ENCODE results near the gene AQP10. TPM values are rescaled to one million over a fixed set of nuclear protein-coding genes. Genes with fewer than 3 reads are reported as not detected.

The AQP10 gene, protein sequence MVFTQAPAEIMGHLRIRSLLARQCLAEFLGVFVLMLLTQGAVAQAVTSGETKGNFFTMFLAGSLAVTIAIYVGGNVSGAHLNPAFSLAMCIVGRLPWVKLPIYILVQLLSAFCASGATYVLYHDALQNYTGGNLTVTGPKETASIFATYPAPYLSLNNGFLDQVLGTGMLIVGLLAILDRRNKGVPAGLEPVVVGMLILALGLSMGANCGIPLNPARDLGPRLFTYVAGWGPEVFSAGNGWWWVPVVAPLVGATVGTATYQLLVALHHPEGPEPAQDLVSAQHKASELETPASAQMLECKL
- total RNA-seq: not detected in 2 replicates

DNA sequence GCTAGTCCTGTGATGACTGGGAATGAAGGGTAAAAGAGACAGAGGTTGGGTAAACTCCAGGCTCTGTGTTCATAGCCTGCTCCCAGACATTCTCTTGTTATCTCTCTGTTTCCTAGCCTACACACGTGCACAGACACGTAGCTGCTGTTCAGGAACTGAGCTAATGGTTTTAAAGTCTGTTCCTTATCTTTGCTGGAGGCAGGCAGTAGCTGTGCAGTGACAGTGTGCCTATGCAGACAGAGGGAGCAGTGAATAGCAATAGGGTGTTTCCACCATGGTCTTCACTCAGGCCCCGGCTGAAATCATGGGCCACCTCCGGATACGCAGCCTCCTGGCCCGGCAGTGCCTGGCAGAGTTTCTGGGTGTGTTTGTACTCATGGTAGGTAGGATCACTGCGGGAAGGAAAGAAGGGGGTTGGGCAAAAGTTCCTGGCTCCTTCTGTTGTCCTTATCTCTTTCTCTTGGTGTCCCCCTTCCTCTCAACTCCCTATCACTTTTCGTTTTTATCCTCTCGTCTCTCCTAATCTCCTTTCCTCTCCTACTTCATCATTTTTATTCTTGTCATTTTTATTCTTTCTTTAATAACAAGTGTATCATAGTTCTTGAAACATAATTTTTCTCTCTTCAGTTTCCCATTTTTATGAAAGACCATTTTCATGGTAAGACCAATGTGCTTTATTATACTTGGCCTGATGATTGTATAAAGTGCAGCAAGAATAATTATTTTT lies at the start of gene AQP10:
Gene AQP10 (plus strand): TSS at position 212 of the 727 bp plus-strand sequence. CDS start 63 bp downstream, at position 275.

GRCh38 chr1:154272217-154272998 lies 48.5 kb upstream of the AQP10 start, which contains the start of gene HAX1:
TSS of gene HAX1 (plus strand) at chr1:154272629. CDS start at chr1:154272724, 95 bp downstream.

GRCh38 chr1:154324669-154325582 lies 4.0 kb downstream of the AQP10 start, which contains the start of gene ATP8B2:
TSS of gene ATP8B2 (plus strand) at chr1:154325525. CDS start at chr1:154328142, 2,617 bp downstream.

Other genes with a start within 250 kb of the AQP10 start
- gene NUP210L, start 166.0 kb upstream of the AQP10 start, total RNA-seq: 0.06 and 0.16 TPM in 2 replicates
- 449 and 809 TPM in 2 replicates for gene TPM3, start 129.0 kb upstream of the AQP10 start, total RNA-seq
- not detected in 2 replicates for gene CFAP141, start 114.8 kb upstream of the AQP10 start, total RNA-seq
- 31.9 and 123 TPM in 2 replicates for gene UBAP2L, start 100.1 kb upstream of the AQP10 start, total RNA-seq
- 75.7 and 82.6 TPM in 2 replicates for gene HAX1, start 48.5 kb upstream of the AQP10 start, total RNA-seq
- 60.7 and 69.6 TPM in 2 replicates for gene ATP8B2, start 4.4 kb downstream of the AQP10 start, total RNA-seq
- 10.7 and 15.0 TPM in 2 replicates for gene IL6R, start 84.2 kb downstream of the AQP10 start, total RNA-seq
- 3.6 and 5.2 TPM in 2 replicates for gene TDRD10, start 181.1 kb downstream of the AQP10 start, total RNA-seq
- 59.3 and 71.6 TPM in 2 replicates for gene SHE, start 181.3 kb downstream of the AQP10 start, total RNA-seq
- 23.2 and 46.6 TPM in 2 replicates for gene UBE2Q1, start 237.6 kb downstream of the AQP10 start, total RNA-seq
- under 0.01 TPM in 1 of 2 replicates, not detected in the other for gene CHRNB2, start 246.7 kb downstream of the AQP10 start, total RNA-seq